CD4-positive, alpha-beta T cell treated with Interleukin-6 for 4 hours (primary cell): ENCODE results near the gene VTI1A.
"Not testable (repeated sequence)": the region's sequence is repeated elsewhere in the genome, so short reads cannot be mapped to it uniquely, and the experiment has no call there.

Experiments
- DNase-seq: peaks from one replicate; pipeline ENCODE4 v3.0.0-alpha.2; 2020; ENCODE audit warnings: mixed read lengths

Gene VTI1A

DNA sequence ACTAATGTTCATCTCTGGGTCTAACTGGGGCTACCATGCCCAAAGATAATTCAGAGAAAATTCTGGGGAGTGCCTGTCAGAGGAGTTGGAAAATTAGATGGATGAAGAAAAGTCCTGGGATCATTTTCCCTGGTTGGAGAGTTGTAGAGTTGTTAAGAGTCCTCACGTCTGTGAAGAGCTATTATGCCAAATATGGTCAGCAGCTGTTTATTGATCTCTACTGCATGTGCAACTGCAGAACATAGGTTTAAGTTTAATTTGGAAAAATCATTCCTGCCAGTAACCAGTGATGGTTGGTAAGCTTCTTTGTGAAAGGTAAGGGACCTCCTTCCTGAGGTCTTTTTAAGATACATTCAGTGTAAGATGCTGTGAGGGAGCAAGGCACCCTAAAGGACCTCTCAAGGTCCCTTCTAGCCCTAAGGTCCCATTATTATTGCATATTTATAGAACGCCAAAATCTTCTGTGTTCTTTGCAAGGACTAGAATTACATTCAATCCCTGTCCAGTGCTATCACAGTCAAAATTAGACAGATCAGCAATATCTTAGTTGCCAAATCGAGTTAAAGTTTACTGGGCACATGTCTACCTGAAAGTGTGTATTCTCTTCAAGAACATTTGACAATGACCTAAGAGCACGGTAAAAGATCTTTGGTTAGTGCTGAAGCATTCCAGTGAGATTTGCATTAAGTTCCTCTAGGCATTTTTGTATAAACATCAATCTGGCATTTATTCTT lies 62.7 kb downstream of the VTI1A start:
- DNase-seq: no peak

GRCh38 chr10:112510384-112510783 lies 63.4 kb downstream of the VTI1A start:
- no peak for DNase-seq

DNA sequence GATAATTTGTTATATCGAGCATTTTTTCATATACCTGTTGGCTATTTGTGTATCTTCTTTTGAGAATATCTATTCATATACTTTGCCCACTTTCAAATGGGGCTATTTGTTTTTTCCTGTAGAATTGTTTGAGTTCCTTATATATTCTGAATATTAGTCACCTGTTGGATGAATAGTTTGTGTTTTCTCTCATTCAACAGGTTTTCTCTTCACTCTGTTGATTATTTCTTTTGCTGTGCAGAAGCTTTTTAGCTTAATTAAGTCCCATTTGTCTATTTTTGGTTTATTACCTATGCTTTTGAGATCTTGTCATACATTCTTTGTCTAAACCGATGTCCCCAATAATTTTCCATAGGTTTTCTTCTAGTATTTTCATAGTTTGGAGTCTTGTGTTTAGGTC lies 65.3 kb downstream of the VTI1A start:
- DNase-seq: no peak

- DNase-seq: no peak
These were observed 68.1 kb downstream of the VTI1A start for GRCh38 chr10:112515126-112515525.

DNA sequence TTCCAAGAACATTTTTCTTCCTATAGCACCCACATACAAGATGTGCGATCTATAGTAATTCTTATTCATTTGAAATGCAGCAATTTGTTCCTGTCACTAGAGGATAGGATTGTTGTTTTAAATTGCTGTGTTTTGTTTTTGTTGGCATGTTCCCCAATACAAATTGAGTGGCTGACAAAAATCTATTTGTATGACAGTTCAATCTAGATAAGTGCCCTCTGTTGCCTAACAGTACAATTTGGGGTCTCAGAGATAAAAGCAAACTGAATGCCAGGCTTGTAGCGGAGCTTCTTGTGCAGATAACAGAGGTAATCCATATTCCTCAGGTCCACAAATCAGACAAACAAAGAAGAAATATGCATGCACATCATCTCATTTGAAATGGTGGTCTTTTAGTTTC lies 68.8 kb downstream of the VTI1A start:
- DNase-seq: no peak

DNA sequence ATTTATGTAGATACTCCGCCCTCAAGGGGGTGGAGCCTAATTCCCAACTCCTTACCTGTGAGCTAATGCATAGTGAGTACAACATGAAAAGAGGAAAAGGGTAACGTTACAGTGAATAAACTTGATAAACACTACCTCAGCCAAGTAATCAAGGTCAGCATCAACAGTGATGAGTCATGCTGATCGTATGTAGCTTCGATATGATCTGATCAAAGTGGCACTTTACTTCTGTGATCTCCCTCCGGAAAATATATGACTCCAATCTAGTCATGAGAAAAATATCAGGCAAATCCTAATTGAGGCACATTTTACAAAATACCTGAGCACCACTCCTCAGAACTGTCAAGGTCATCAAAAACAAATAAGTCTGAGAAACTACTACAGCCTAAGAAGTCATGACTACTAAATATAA lies 70.4 kb downstream of the VTI1A start:
- DNase-seq: no peak

DNA sequence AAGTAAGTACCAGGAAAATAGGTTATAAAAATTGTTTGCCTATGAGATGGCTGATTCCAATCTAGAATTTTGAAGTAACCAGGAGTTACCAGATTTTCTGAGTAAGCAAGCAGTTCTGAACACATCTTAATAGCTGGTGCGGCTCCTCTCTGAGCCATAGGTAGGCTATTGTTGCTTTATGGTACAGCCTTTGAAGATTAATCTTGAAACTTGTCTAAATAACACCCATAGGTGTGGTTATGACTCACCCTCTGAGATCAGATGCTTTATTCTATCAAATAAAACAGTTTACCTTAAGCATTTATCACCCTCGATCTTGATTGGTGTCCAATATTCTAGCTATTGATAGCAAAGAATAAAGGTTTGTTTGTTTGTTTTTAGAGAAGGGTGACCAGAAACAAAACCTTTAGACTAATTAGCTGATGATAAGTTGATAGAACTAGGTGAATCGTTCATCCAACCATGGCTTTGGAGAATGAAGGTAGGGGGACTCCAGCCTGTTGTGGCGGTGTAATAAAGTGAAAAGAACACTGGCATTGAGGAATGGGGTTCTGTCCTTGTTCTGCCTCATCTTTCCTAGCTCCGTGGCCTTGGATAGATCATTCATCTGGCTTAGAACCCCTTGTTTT lies 72.2 kb downstream of the VTI1A start:
- DNase-seq: peak; percentile 5

GRCh38 chr10:112520914-112521313 lies 73.9 kb downstream of the VTI1A start:
- no peak for DNase-seq

GRCh38 chr10:112524641-112525040 lies 77.6 kb downstream of the VTI1A start:
- DNase-seq: no peak

- no peak for DNase-seq
These were observed 78.2 kb downstream of the VTI1A start for GRCh38 chr10:112525200-112525599.

GRCh38 chr10:112526139-112526538 lies 79.1 kb downstream of the VTI1A start:
- no peak for DNase-seq

GRCh38 chr10:112526906-112527305 lies 79.9 kb downstream of the VTI1A start:
- no peak for DNase-seq

- no peak for DNase-seq
These were observed 81.2 kb downstream of the VTI1A start for GRCh38 chr10:112528235-112528634.

- no peak for DNase-seq
These were observed 84.4 kb downstream of the VTI1A start for GRCh38 chr10:112531421-112531820.

- DNase-seq: no peak
These were observed 85.2 kb downstream of the VTI1A start for GRCh38 chr10:112532189-112532588.

GRCh38 chr10:112532956-112533355 lies 85.9 kb downstream of the VTI1A start:
- DNase-seq: no peak

- DNase-seq: no peak
These were observed 86.9 kb downstream of the VTI1A start for GRCh38 chr10:112533916-112534315.

DNA sequence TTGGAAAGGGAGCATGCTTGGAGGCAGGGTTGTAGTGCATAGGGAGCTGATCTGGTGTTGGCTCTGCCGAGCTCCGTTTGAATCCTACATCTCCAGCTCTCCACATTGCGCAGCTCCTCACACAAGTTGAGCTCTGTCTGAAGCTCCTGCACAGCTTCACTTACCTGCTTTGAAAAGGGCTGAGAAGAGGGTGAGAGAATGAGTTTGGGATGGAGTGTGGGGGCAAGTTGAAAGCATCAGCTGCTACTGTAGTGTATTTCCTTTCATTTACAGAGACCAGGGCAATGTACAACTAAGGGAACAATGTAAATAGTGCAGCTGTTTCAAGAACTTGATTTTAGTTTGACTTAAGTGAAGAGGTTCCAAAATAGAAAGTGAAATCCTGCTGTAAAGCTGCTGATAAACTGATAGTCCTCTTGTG lies 88.5 kb downstream of the VTI1A start:
- no peak for DNase-seq

DNA sequence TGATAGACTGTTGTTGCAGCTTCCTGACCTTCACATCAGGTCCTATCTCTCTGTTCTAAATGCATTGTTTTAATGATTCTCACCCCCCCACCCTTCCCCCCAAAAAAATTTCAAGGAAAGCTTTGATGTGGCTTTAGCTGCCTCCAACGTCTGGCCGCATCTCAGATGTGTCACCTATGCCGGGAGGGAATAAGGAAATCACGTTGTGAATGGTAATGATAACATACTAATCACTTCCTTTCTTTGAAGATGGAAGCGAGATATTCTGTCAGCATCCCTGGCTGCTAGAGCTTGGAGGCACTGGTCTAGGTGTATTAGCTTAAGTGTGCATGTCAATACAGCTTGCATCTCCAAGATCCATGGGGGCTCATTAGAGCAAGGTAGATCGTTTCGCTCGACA lies 89.6 kb downstream of the VTI1A start:
- no peak for DNase-seq

DNA sequence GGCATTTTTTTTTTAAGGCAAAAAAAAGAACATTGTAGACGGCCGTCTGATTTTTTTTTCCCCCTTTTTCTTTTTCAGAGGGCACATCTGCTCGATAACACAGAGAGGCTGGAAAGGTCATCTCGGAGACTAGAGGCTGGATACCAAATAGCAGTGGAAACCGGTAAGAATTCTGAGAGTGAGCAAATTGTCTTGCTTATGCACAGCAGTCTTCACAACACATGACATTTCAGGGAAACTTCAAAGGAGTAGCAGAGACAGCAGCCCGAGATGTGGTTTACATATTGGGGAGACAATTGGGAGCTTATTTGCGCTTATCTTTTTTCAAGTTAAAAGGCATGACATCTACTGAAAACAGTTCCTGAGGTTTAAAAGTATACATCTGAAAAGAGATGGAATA lies 91.2 kb downstream of the VTI1A start:
- no peak for DNase-seq

DNA sequence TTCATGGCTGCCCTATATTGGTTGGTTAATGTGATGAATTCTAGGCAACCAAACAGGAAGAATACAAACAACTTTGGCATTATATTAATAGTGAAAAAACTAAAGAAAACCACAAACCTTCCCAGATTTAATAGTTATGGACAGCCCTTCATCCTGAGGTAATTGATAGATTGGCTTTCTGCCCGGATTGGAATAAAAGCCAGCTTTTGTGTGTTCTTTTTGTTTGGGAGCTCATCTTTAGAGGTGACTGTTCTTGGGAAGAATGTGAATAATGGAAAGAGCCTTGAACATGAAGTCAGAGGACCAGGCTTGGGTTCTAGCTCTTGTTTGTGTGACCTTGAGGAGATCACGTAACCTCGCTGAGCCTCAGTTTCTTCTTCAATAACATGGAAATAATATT lies 92.3 kb downstream of the VTI1A start:
- DNase-seq: no peak

DNA sequence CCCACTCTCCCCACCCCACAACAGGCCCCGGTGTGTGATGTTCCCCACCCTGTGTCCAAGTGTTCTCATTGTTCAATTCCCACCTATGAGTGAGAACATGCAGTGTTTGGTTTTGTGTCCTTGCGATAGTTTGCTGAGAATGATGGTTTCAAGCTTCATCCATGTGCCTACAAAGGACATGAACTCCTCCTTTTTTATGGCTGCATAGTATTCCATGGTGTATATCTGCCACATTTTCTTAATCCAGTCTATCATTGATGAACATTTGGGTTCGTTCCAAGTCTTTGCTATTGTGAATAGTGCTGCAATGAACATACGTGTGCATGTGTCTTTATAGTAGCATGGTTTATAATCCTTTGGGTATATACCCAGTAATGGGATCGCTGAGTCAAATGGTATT lies 95.8 kb downstream of the VTI1A start:
- DNase-seq: not testable (repeated sequence)

DNA sequence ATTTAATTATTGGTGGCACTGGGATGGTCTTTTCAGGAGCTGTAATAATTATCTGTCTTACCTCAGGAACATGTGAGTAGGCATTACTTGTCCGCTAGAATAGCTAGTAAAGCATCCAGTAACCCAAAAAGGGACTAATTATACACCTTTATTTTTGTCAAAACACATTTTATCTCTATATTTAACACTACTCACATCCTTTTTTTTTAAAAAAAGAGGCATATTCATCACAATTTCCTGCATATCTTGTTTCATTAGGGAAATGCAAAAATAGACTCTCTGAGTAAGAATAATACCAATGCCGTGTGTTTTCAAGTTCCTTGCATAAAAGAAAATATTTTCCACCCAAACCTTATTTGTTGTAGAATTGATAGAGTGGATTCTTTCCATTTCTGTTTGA lies 99.5 kb downstream of the VTI1A start:
- no peak for DNase-seq

DNA sequence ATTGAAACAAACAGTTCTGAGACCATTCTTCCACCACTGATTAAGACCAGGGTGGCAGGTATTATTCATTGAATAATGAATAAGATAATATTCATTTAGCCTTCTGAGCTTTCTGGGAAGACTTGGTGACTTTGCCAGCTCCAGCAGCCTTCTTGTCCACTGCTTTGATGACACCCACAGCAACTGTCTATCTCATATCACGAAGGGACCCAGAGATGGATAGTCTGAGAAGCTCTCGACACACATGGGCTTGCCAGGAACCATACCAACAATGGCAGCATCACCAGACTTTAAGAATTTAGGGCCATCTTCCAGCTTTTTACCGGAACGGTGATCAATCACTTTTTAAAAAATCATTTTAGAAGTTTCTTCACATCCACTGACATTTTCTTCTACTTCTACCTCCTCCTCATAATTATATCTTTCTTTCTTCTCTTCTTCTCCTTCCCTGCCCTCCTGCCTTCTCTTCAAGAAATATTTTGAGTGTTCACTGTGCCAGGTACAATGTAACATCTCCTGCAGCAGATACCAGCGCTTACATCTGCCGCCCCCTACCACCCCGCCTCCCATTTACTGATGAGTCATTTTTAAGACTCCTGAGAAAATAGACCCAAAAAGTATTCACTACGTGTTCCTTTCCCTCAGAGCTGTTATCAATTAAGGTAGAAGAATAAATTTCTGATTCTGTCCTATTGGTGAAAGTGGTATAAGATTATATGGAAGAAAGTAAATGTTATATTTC lies 101.7 kb downstream of the VTI1A start:
- no peak for DNase-seq
